Measurements from ENCODE around the gene VPREB3.
"Not testable (repeated sequence)": the region's sequence is repeated elsewhere in the genome, so short reads cannot be mapped to it uniquely, and the experiment has no call there.

Gene VPREB3

GRCh38 chr22:23742505-23743264 is 11.5 kb downstream of the VPREB3 start:
- DNase-seq (ENCODE audit: low spot score): no peak

GRCh38 chr22:23737696-23738095 is 16.5 kb downstream of the VPREB3 start:
- DNase-seq (ENCODE audit: low spot score): no peak

DNA sequence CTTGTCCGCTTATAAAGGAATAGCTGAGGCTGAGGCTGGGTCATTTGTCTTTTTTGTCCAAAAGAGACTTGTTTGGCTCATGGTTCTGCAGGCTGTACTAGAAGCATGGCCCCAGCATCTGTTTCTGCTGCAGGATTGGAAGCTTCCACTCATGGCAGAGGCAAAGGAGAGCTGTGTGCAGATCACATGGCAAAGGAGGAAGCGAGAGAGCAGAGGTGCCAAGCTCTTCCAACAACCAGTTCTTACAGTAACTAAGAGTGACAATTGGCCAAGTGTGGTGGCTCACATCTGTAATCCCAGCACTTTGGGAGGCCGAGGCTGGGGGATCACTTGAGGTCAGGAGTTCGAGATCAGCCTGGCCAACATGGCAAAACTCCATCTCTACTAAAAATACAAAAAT is 26.1 kb downstream of the VPREB3 start:
- not testable (repeated sequence) for DNase-seq (ENCODE audit: low spot score)

DNA sequence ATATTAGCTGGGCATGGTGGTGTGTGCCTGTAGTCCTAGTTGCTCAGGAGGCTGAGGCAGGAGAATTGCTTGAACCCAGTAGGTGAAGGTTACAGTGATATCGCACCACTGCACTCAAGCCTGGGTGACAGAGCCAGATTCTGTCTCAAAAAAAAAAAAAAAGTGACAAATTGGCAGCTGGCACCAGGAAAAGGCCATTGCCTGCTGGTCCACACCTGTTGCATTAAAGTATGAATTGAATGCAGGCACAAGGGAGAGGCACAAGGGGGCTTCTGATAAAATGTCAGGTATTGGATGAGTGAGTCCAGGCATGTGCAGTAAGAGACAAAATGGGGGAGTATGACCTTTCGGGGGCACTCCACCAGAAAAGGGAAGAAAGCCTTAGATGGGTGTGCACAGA is 31.5 kb downstream of the VPREB3 start:
- no peak for DNase-seq (ENCODE audit: low spot score)

DNA sequence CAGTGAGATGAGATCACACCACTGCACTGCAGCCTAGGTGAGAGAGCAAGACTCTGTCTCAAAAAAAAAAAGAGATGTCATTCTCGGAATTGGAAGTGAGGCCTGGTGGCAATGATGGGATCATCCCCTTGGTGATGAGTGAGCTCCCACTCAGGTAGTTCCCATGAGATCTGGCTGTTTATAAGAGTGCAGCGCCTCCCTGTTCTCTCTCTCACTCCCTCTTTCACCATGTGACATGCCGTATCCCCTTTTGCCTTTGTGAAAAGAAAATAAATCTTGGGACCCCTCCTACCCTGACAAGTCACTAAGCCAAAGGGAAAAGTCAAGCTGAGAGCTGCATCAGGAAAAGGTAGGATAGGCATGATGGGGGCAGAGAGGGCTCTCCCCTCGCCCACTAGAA is 32.1 kb downstream of the VPREB3 start:
- DNase-seq (ENCODE audit: low spot score): no peak

DNA sequence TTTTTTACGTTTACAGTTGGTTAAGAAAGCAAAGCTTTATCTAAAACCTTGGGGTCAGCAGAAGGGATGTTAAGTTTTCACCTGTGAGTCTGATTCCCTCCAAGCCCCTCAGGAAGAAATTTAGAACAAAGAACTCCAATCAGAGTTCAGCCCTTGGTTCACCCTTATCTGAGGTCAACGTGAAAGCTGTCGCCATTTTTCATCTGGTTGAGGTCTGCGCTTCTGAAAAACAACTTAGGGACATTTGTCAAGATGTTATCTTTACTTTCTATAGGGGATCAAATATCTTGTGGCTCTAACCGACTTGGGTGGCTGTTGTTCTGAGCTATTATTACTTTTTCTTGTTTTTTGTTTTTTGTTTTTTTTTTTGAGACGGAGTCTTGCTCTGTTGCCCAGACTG is 33.4 kb downstream of the VPREB3 start:
- no peak for DNase-seq (ENCODE audit: low spot score)

DNA sequence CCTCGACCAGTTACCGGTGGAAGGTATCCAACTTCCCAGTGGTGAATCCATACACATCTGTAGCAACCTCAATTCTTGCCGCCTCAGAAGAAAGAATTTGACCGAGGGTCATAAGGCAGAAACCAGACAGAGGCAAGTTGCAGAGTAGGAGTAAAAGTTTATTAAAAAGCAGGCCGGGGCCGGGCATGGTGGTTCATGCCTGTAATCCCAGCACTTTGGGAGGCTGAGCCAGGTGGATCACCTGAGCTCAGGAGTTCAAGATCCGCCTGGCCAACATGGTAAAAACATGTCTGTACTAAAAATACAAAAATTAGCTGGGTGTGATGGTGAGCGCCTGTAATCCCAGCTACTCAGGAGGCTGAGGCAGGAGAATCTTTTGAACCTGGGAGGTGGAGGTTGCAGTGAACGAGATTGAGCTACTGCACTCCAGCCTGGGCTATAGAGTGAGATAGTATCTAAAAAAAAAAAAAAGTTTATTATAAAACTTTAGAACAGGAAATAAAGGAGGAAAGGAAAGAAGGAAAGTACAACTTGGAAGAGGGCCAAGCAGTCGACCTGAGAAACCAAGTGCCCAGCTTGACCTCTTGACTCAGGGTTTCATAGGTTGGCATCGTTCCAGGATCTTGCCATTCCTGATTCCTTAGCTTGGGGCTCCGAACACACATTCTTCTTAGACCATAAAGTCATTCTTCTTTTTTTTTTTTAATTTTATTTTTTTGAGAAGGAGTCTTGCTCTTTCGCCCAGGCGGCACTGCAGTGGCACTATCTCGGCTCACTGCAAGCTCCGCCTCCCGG is 35.7 kb downstream of the VPREB3 start:
- no peak for DNase-seq (ENCODE audit: low spot score)

- DNase-seq (ENCODE audit: low spot score): peak; percentile 87
These were observed 37.1 kb downstream of the VPREB3 start for GRCh38 chr22:23716811-23717801.

DNA sequence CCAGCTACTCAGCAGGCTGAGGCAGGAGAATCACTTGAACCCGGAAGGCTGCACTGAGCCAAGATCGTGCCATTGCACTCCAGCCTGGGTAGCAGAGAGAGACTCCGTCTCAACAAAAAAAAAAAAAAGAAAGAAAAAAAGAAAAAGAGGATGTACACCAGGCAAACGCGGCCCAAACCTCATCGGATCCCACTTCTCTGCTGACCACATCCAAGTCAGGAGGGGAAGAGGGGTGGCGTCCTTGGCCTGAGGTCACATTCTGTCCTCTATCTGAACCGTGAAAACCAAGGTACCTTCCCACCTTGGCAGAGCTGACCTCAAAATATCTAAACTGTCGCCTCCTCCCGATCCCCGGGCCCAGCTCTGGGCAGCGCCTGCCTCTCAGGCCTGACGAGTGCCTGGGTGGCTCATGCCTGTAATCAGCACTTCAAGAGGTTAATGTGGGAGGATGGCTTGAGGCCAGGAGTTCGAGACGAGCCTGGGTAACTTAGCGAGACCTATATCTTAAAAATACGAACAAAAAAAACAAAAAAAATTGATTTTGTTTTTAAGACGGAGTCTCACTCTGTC is 38.3 kb downstream of the VPREB3 start:
- DNase-seq (ENCODE audit: low spot score): no peak

- no peak for DNase-seq (ENCODE audit: low spot score)
These were observed 39.3 kb downstream of the VPREB3 start for GRCh38 chr22:23714596-23715578.

- no peak for DNase-seq (ENCODE audit: low spot score)
These were observed 40.3 kb downstream of the VPREB3 start for GRCh38 chr22:23713696-23714595.

- DNase-seq (ENCODE audit: low spot score): no peak
These were observed 42.0 kb downstream of the VPREB3 start for GRCh38 chr22:23712256-23712655.

- no peak for DNase-seq (ENCODE audit: low spot score)
These were observed 45.1 kb downstream of the VPREB3 start for GRCh38 chr22:23709107-23709506.

- DNase-seq (ENCODE audit: low spot score): peak; percentile 83
These were observed 46.0 kb downstream of the VPREB3 start for GRCh38 chr22:23708270-23708669.

DNA sequence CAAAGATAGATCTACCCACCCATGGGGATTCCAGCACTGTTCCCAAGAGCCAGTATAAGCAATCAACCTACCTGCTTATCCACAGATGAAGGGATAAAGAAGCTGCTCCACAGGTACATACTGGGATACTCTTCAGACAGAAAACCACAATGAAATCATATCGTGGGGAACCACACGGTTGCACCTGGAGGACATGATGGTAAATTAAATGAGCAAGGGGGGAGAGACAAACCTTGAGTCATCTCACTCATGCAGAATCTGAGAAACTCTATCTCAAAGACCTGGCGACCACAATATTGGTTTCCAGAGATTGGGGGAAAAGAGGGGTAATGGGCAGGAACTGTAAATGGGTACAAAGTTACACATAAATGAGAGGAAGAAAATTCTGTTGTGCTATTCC is 48.9 kb downstream of the VPREB3 start:
- DNase-seq (ENCODE audit: low spot score): peak; percentile 83

GRCh38 chr22:23704829-23705228 is 49.4 kb downstream of the VPREB3 start:
- DNase-seq (ENCODE audit: low spot score): peak; percentile 76

DNA sequence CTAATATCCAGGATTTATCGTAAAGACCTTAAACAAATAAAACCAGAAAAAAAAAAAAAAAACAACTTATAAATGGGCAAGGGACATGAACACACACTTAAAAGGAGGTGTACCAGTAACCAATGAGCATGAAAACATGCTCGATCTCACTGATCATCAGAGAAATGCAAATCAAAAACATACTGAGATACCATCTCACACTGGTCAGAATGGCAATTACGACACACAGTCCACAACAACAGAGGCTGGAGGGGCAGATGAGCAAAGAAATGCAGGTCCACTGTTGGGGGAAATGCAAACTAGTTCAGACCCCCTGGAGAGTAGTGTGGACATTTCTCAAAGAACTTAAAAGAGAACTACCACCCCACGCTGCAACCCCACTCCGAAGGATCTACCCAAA is 50.2 kb downstream of the VPREB3 start:
- DNase-seq (ENCODE audit: low spot score): no peak
